GM19468 (cell line): ENCODE results near the gene MCTP1.
"Not testable (repeated sequence)": the region's sequence is repeated elsewhere in the genome, so short reads cannot be mapped to it uniquely, and the experiment has no call there.

Source experiments
- ATAC-seq: cut with Tn5 transposase; IDR thresholded peaks from one replicate; pipeline ENCODE4 v1.9.1; 2021; ENCODE audit warnings: mild to moderate bottlenecking, moderate library complexity, moderate number of reproducible peaks; ENCODE audit not compliant: unreplicated experiment; ENCODE audit errors: extremely low read depth

The MCTP1 gene

DNA sequence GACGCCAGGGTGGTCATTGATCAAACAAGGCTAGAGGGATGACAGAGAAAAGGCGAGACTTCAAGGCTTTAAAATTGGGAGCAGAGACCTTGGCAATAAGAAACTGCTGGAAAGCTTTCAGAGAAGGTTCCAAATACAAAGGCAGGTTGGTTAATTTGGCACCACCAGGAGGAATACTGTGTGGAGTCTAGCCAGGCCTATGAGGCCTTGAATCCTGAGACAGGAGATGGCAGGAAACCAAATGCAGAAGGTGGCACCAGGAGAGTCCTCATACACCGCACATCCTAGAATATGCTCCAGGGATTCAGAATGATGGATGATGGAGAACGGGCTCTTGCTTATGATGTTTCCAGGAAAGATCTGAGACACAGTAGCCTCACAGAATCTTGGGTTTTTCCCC, 90.0 kb downstream of the MCTP1 start:
- ATAC-seq = no peak

DNA sequence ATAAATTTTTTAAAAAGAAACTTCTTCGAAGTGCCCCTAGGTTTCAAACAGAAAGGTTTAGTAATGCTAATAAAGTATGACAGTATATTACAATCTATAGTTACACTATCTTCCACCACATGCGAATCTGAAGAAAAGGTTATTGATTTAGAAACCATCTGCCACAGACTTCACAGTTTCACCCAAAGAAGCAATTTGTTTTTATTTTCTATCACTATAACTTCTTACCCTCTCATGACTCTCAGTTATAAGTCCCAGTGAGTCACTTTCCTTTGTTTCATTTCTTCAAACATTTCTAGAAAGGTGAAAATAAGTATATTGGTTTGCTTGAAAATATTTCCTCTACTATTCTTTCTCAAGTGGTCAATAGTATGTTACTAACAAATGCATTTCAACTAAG, 93.6 kb downstream of the MCTP1 start:
- ATAC-seq = peak; percentile 75

DNA sequence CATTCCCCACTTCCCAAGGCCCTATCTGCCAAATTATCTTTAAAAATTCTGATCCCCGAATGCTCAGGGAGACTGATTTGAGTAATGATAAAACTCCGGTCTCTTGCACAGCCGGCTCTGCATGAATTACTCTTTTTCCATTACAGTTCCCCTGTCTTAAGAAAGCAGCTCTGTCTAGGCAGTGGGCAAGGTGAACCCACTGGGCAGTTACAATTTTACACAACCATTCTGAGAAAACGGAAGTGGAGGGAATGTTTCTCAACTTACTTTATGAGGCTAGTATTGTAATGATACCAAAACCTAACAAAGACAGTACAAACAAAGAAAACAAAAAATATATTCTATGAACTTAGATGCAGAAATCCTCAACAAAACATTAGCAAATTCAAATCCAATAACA, 100.0 kb downstream of the MCTP1 start:
- ATAC-seq = no peak

DNA sequence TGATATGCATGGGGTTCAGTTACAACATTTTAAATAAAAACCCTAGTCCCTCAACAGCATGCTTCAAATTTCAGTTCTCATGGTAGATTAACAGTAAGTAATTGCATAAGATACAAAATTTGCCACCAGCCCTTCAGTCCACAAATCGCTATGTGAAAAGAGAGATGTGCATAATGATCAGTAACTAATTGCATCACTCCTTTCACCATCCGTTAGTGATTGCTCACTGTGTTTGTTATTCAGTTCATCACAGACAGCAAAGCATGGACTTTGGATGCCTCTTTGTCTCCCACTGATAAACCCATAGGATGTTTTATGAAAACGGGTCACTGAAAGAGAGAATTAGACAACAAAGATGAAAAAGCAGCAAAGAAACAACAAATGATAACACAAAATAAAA, 103.2 kb downstream of the MCTP1 start:
- no peak for ATAC-seq

DNA sequence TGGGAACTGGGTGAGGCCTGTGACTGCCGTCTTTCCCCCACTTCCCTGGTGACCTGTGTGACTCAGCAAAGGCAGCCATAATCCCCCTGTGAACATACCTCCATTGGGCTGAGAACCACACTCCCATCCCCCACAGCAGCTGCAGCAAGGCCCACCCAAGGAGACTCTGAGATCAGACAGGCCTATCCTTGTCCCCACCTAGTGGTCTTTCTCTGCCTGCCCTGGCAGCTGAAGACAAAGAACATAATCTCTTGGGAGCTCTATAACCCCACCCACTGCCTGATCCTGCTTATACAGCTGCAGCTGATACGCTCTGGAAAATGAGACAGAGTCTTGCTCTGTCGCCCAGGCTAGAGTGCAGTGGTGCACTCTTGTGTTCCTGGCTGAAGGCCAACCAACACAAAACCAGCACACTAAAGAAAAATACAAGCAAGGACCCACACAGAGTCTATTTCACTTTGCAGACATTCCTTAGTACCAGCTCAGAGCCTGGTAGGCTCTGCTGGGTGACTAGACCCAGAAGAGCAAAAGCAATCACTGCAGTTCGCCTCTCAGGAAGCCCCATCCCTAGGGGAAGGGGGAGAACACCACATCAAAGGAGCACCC, 106.7 kb downstream of the MCTP1 start:
- no peak for ATAC-seq

DNA sequence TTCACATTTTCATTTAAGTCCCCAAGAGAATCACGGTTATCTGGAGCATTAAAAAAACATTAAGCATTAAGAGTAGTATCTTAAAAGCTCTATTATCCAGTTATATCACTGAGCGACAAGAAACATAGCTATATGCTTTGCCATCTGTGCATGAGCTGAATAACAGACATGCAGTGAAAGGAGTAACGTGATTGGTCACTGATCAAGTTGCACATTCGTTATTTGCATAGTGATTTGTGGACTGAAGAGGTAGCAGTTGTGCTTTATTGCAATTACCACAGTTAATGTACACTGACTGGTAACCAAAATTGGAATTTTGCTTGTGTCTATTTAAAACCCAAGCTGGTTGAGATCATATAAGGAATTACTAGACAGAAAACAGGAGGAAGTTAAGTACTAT, 107.4 kb downstream of the MCTP1 start:
- ATAC-seq = no peak

DNA sequence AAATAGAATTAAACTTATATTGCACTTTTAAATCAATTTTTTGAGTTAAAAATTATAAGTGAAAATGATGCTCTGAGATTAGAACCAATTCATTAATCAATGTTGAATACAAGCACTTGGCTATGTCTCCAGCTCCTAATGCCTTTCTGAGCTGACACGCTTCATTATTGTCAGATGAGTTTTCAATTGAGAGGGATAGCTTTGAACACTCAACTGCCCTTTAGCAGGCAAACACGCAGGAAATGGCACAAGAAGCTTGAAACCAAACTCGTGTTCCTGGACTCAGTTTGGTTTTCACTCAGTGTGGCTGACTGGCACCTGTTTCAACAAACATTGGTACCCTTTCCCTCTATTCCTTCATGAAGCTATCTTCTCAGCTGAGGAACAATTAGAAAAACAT, 109.8 kb downstream of the MCTP1 start:
- ATAC-seq = no peak

DNA sequence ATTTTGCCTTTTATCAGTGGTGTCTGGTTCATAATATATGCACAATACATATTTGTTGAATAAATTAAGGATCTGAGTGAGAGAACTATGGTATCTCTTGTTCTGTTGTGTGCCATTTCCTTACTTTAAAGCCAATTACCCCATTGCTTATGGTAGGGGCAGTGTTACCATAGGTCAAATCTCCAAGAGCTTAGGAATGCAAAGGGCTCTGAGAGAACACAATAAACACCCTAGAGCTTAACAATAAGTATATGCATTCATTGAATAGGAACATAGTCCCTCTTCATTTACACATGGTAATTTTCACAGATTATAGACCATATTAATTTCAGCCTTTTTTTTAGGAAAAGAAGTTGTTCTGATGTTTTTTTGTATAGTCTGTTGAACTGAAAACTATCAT, 112.2 kb downstream of the MCTP1 start:
- ATAC-seq = no peak

DNA sequence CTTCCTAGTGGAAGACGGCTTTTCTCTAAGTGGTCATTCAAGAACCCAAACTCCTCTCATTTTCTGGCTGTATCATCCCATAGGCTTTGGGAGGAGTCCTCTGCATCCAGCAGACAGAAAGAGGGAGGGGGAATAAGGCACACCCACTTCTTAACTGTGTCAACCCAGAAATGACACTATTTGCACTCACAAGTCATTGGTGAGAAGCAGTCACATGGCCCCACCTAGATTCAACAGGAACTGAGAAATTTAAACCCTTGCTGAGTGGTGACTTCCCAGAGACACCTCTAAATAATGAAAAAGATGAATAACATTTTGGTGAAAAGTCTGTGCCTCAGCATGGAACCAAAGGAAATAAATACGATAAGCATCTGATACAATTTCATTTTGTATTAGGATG, 120.0 kb downstream of the MCTP1 start:
- no peak for ATAC-seq

DNA sequence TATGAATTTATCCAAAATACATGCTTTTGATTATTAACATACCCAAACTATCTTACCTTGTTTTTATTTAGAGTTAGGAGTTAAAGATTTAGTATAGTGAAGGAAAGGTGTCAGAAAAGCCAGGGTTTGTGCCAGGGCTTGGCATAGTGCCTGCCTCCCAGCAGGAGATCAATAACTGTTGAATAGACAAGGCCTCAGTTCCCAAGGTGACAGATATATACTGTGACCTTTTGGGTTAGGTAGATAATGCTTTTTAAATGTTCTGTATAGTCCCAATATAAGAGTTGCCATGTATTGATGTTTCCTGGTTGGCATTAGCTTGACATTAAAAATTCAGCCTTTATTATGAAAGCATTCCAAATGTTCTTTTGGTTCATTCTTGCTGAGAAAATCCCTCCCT, 121.8 kb downstream of the MCTP1 start:
- no peak for ATAC-seq

DNA sequence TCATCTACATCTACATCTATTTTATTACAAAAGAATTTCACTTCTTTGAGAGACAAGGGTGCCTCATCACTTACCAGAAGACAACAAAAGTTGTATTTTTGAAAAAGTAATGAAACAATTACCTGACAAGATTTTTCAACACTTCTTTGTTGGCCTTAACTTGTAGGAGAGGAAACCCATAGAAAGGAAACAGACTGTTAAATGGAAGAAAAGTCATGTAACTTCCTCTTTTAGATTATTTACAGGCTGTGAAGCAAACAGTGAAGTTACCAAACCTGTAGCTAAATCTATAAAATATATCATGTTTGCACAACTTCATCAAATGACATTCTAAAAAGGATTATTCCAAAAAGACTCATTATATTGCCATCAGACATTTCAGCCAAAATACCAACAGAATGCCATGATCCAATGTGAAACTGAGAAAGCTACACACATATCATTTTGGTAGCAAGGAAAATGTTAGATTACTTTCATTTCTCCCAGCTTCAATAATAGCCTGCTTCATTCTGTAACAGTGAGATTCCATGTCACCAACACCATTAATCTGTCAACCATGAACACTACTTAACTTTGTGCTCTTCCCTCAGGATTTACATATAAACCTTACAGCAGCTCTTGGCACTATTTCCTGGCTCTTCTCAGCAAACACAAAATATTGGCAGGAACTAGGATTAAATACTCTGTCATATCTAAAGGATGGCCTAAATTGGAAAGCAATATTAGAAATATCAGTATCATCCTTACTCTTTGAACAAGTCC, 122.5 kb downstream of the MCTP1 start:
- ATAC-seq = no peak

DNA sequence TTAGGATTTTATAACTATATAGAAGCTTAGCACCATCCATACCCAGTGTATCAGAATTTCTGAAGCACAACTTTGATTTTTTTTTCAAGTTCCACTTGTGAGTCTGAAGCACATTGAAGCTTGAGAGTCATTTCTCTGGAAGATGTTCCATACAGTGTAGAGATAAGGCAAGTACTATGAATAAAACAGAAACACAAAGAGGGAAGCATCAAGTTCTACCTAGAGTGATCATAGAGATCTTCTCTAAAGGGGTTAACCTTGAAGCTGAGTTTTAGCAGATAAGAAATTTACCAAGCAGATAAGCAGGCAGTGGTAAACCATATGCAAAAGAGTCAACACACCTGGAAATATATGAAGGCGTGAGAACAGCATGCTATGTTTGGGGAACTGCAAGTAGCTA, 125.3 kb downstream of the MCTP1 start:
- no peak for ATAC-seq

DNA sequence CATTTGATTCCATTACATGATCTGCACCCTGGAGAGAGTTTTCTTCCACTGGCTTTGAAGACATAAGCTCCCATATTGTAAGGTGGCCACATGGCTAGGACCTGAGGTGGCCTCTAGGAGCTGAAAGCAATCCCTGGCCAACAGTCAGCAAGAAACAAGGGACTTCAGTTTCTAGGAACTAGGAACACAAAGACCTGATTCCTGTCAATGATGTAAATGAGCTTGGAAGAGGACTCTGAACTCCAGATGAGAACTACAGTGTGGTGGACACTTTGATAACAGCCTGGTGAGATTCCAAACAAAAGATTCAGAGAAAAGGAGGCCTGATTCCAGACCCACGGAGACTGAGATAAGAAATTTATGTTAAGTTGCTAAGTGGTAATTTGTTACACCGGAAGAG, 129.0 kb downstream of the MCTP1 start:
- no peak for ATAC-seq

DNA sequence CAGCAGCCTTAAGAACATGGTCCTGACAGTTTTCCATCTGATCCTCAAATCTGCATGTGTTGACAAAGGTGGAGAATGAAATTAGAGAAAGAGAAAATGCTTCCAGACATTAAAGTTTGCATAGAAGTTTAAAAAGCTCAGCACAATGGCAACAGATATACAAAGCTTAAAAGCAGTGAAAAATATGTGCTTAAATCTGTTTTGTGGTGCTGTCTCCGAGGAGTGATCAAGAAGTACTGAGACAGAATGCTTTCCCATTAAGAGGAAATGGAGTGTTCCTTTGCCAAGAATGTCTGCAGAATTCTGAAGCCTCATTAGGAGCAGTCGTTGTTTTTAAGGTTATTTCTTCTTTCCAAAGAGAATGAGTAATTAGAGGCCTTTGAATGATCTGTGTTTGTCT, 131.4 kb downstream of the MCTP1 start:
- no peak for ATAC-seq

DNA sequence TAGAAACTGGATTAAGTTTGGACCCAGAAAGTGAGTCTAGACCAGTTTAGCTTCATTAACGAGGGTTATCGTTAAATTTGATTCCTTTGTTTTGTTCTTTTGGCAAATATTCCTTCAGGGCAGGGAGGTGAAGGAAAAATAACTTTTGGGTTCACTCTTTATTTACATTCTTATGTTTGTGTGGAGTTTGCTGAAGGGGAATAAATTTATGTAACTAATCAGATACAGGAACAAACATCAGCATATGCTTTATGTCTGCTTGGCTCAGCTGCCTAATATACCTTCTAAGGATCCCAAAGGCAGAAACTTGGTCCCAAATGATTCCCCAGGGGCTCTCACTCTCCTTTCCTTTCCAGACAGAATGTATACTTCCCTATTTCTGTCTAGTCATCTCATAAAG, 132.4 kb downstream of the MCTP1 start:
- no peak for ATAC-seq

DNA sequence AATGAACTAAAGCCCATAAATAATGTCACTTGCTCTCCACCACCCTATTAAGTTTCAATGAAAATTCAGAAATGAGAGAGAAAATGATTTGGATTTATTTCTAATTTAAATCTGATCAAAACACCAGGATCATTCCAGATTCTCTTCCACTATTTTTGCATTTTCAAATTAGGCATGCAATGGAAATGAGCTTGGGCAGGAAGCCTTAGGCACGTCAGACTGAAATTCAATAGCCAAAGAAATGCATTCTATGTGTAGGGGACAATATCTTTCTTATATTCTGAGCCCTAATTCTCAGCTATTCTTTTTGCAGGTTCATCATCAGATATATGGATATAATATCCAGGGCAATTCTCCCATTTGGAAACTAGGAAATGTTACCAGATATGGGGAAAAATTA, 132.8 kb downstream of the MCTP1 start:
- no peak for ATAC-seq

DNA sequence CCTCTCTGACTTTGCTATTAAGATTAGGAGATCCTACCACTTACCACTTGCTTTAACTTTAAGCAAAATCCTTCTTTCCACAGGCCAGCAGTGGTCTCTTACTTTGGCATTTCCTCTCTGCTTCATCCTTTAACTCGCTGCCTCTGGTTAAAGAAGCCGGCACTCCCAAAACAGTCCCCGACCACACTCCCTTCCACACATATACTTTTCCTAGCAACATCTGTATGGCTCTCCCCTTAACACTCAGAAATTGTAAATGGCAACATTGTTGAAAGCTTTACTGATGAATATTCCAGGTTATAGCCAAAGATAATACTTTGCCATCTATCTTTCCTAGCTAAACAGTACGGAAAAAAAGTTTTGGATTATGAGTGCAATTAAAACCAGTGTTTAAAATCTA, 133.2 kb downstream of the MCTP1 start:
- no peak for ATAC-seq

DNA sequence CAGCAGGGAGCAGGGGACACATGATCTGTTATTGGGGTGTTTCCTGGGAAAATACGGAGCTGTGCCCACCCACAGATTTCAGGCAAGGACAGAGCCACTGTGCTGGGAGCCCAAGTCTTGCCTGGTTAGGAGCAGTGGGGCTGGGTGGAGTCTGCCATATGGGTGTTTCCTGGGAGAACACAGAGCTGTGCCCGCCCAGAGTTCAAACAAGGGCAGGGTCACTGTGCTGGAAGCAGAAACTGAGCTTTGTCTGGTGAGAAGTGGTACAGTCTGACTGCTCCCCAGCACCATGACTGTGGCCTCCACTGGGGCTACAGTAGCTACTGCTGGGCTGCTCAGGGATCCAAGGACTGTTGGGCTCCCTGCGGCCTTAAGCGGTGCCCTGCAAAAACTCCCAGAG, 135.5 kb downstream of the MCTP1 start:
- ATAC-seq = no peak

DNA sequence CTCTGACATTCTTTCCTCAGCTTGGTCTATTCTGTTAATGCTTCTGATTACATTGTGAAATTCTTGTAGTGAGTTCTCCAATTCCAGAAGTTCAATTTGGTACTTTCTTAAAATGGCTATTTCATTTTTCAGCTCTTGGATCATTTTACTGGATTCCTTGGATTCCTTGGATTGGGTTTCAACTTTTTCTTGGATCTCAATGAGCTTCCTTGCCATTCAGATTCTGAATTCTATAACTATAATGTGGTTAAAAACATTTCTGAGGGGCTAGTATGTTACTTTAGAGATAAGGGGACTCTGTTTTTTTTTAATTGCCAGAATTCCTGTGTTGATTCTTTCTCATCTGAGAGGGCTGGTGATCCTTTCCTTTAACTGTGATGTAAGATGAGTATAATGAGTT, 136.4 kb downstream of the MCTP1 start:
- ATAC-seq = no peak

DNA sequence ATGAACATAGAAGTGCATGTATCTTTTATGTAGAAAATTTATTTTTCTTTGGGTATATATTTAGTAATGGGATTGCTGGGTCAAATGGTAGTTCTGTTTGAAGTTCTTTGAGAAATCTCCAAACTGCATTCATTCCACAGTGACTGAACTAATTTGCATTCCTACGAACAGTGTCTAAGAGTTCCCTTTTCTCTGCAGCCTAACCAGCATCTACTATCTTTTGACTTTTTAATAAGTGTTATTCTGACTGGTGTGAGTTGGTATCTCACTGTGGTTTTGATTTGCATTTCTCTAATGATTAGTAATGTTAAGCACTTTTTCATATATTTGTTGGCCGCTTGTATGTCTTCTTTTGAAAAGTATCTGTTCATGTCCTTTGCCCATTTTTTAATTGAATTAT, 141.0 kb downstream of the MCTP1 start:
- ATAC-seq = not testable (repeated sequence)

DNA sequence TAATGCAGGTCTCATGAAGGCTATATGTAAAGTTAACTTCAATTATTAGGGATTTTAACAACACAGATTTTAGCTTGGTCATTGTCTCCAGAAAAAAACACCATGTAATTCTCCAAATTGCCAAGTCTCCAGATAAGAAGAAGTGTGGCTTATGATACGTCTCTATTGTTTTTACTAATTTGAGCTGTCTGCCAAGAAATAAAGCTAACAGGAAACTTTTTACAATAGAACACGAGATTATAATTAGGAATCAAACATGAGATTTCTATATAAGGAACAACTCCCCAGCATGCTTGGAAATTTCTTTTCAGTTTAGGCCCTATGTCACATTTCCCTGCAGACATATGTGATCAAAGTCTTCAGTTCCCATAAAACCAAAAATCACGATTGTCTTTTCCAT, 142.7 kb downstream of the MCTP1 start:
- ATAC-seq = no peak

DNA sequence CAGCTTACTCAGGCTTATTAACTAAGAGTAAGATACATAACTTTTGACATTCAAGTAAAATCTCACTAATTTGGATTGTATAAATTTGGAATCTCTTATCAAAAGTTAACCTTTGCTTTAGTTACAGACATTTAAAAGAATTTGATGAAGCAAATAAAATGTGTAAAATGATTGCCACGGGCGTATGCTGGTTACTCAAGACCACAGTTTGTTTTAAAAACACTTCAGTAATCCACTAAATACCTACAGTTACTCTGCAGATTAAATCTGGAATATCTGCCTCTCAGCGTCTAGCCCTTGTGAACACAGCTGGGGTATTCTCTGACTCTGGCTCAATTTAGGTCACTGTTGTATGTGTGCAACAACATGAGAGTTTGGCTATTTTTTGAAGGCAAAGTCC, 143.8 kb downstream of the MCTP1 start:
- no peak for ATAC-seq
